HL-60 (cell line): ENCODE data around the gene SHKBP1.

Source experiments
- DNase-seq, 2 experiments: peaks; one replicate each; pipeline ENCODE4 v3.0.0-alpha.2; 2010 to 2020; ENCODE audit warnings: low read depth in 1 of 2, low spot score in 1 of 2
- H3K27ac ChIP-seq: fragments of 250-450 bp; sonication (Bioruptor Pico); replicated peaks from 2 replicates; pipeline ENCODE4 v1.5.1; 2020; ENCODE audit warnings: mild to moderate bottlenecking, moderate library complexity
- H3K27me3 ChIP-seq: fragments of 250-450 bp; sonication (Bioruptor Pico); 2 replicates; pipeline ENCODE4 v1.5.1; 2021; ENCODE audit warnings: mild to moderate bottlenecking, moderate library complexity; ENCODE audit not compliant: insufficient read depth, poor library complexity, severe bottlenecking
- H3K4me3 ChIP-seq: replicated peaks from 2 replicates; pipeline ENCODE4 v1.5.1; 2011; ENCODE audit warnings: mild to moderate bottlenecking, control low read depth, low read length; ENCODE audit not compliant: insufficient read depth
- CTCF ChIP-seq: IDR thresholded peaks from one replicate; pipeline ENCODE4 v1.5.1; 2011; ENCODE audit warnings: low read length, control low read depth, inconsistent platforms; ENCODE audit not compliant: insufficient read depth
- GABPA ChIP-seq: IDR thresholded peaks from 2 replicates; pipeline ENCODE4 v1.6.1; 2012; ENCODE audit warnings: low read depth
- POLR2AphosphoS5 ChIP-seq: IDR thresholded peaks from 2 replicates; pipeline ENCODE4 v1.6.1; 2012; ENCODE audit warnings: low read depth
- SPI1 ChIP-seq: IDR thresholded peaks from 2 replicates; pipeline ENCODE4 v1.6.1; 2012; ENCODE audit warnings: low read depth, mild to moderate bottlenecking, borderline replicate concordance
- TF ChIP-seq, protein P1 (sequence below): IDR thresholded peaks from 2 replicates; pipeline ENCODE4 v1.6.1; 2012; ENCODE audit warnings: low read depth; ENCODE audit not compliant: insufficient replicate concordance

SHKBP1 gene

GRCh38 chr19:40616941-40617340 lies 40.3 kb downstream of the SHKBP1 start:
- Histone ChIP-seq H3K27ac (no peak overlapping the region), H3K27me3 (peaks cover 33% of the 10 kb centered on the region), H3K4me3 (no peak overlapping the region)
- TF ChIP-seq GABPA (no peak), SPI1 (no peak), POLR2AphosphoS5 (no peak), CTCF (no peak)
- TF ChIP-seq, protein P1, sequence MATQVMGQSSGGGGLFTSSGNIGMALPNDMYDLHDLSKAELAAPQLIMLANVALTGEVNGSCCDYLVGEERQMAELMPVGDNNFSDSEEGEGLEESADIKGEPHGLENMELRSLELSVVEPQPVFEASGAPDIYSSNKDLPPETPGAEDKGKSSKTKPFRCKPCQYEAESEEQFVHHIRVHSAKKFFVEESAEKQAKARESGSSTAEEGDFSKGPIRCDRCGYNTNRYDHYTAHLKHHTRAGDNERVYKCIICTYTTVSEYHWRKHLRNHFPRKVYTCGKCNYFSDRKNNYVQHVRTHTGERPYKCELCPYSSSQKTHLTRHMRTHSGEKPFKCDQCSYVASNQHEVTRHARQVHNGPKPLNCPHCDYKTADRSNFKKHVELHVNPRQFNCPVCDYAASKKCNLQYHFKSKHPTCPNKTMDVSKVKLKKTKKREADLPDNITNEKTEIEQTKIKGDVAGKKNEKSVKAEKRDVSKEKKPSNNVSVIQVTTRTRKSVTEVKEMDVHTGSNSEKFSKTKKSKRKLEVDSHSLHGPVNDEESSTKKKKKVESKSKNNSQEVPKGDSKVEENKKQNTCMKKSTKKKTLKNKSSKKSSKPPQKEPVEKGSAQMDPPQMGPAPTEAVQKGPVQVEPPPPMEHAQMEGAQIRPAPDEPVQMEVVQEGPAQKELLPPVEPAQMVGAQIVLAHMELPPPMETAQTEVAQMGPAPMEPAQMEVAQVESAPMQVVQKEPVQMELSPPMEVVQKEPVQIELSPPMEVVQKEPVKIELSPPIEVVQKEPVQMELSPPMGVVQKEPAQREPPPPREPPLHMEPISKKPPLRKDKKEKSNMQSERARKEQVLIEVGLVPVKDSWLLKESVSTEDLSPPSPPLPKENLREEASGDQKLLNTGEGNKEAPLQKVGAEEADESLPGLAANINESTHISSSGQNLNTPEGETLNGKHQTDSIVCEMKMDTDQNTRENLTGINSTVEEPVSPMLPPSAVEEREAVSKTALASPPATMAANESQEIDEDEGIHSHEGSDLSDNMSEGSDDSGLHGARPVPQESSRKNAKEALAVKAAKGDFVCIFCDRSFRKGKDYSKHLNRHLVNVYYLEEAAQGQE = no peak
- DNase-seq = no peak

GRCh38 chr19:40617961-40618360 lies 41.3 kb downstream of the SHKBP1 start:
- TF ChIP-seq CTCF = no peak
- TF ChIP-seq, protein P1 = no peak
- no peak for TF ChIP-seq POLR2AphosphoS5
- TF ChIP-seq GABPA = no peak
- no peak for TF ChIP-seq SPI1
- H3K27ac ChIP-seq = no peak overlapping the region
- peaks cover 30% of the 10 kb centered on the region for H3K27me3 ChIP-seq
- H3K4me3 ChIP-seq = no peak overlapping the region
- no peak for DNase-seq

- TF ChIP-seq POLR2AphosphoS5 (no peak), CTCF (no peak), SPI1 (no peak), GABPA (no peak)
- TF ChIP-seq, protein P1 = no peak
- no peak for DNase-seq
- no peak overlapping the region for H3K4me3 ChIP-seq
- H3K27me3 ChIP-seq = peaks cover 14% of the 10 kb centered on the region
- H3K27ac ChIP-seq = no peak overlapping the region
Observed at GRCh38 chr19:40619333-40620160, 42.9 kb downstream of the SHKBP1 start.
